Heart left ventricle (tissue), 16 donors: Measurements from ENCODE around the gene CD151. TPM values are rescaled to one million over a fixed set of nuclear protein-coding genes. Genes with fewer than 3 reads are reported as not detected.
A peak's percentile ranks its signal among the peaks of the same experiment; 100 is the strongest.

Experiments used
- ATAC-seq, 4 donors: fragments of 200-7000 bp; cut with Tn5 transposase; one replicate each; pipeline ENCODE4 v1.9.1; 2020 to 2022; ENCODE audit warnings: moderate library complexity in 4 of 4, mild to moderate bottlenecking in 3 of 4, moderate number of reproducible peaks in 1 of 4
- DNase-seq, 5 donors: peaks; one replicate each; pipeline ENCODE4 v3.0.0-alpha.2; 2020
- H3K27ac ChIP-seq, 12 donors: fragments of 200-600 bp; sonication (generic) in 4 of 12; one replicate each; pipeline versions ENCODE4 v1.5.0 to v1.8.0; 2016 to 2022; ENCODE audit warnings: mild to moderate bottlenecking in 2 of 12
- H3K27me3 ChIP-seq, 9 donors: fragments of 200-600 bp; sonication (generic) in 2 of 9; one replicate each; pipeline versions ENCODE4 v1.5.1 to v1.8.0; 2016 to 2022; ENCODE audit warnings: mild to moderate bottlenecking in 3 of 9
- H3K36me3 ChIP-seq, 9 donors: fragments of 200-600 bp; sonication (generic) in 2 of 9; one replicate each; pipeline versions ENCODE4 v1.5.0 to v1.8.0; 2018 to 2022; ENCODE audit warnings: mild to moderate bottlenecking in 2 of 9
- H3K4me1 ChIP-seq, 12 donors: fragments of 200-600 bp; sonication (generic) in 4 of 12; one replicate each; pipeline versions ENCODE4 v1.5.0 to v1.8.0; 2016 to 2022; ENCODE audit warnings: mild to moderate bottlenecking in 3 of 12
- H3K4me3 ChIP-seq, 12 donors: fragments of 200-600 bp; sonication (generic) in 4 of 12; one replicate each; pipeline versions ENCODE4 v1.5.0 to v1.8.0; 2017 to 2022; ENCODE audit warnings: mild to moderate bottlenecking in 9 of 12, moderate library complexity in 4 of 12
- H3K9me3 ChIP-seq, 12 donors: fragments of 200-600 bp; sonication (generic) in 4 of 12; one replicate each; pipeline versions ENCODE4 v1.5.0 to v1.8.0; 2016 to 2022; ENCODE audit warnings: mild to moderate bottlenecking in 1 of 12
- CTCF ChIP-seq, 12 donors: fragments of 200-600 bp; sonication (generic) in 4 of 12; IDR thresholded peaks; one replicate each; pipeline versions ENCODE4 v1.5.0 to v1.8.0; 2018 to 2022; ENCODE audit warnings: antibody characterized with exemption in 12 of 12, mild to moderate bottlenecking in 5 of 12
- POLR2A ChIP-seq, 2 donors: fragments of 450-650 bp; IDR thresholded peaks; one replicate each; pipeline ENCODE4 v1.6.1; 2017; ENCODE audit warnings: antibody characterized with exemption in 2 of 2, mild to moderate bottlenecking in 2 of 2, moderate library complexity in 2 of 2
- WGBS, 4 donors: extraction: QIAGEN DNeasy Blood & Tissue Kit in 2 of 4; methylation state at CpG; one replicate each; pipeline versions ENCODE4 v1.1.5 to v1.1.7; 2013 to 2018; 5-methylcytosine and 5-hydroxymethylcytosine counted together
- intact Hi-C, 10 donors: fragments of 100-400 bp; cut with DNase I; formaldehyde crosslinking; loops; one replicate each; pipeline versions ENCODE4 v1.11.1 to v1.14.2; 2022
- polyA plus RNA-seq, 2 donors: library from polyadenylated mRNA; stranded (reverse); fragments of 200-250 nt; gene quantifications; one replicate each; pipeline ENCODE4 v1.2.3, GENCODE V29; 2013
- total RNA-seq, 9 donors: library from RNA; depleted of rRNA in 2 of 9; stranded (reverse); fragments of >200 nt in 2 of 9; fragmentation: NEBNext Ultra II Directional in 3 of 9; extraction: Animal tissue kit (Norgen Biotek cat#: 25700) in 3 of 9; gene quantifications; one replicate each; pipeline versions ENCODE4 v1.1.0 to v1.2.4, GENCODE V29; 2016 to 2023
- donor health status: ischemic (EF 13 %, LVEDD 7.1; RV severe dilation, severe dysfunction).
- donor health status: healthy with polysubstance abuse.
- donor health status: DM: no; HTN: yes; CAD: no.
- donor health status: DM: no; HTN: no; CAD: no.
- donor health status: ischemic (EF 25% LVEDD 6.9; RV normal size, moderate dysfunction).
- donor health status: ischemic (EF 25% LVEDD 5.7; RV mildly dilated, moderate dysfunction).
- donor health status: healthy.
- donor health status: DM: yes; HTN: yes; CAD: no.
- donor health status: ischemic (EF 35%, LVEDD 5.7; RV mildly dilated, moderate dysfunction).
- donor health status: nonischemic (EF 11% LVEDD 7.7; RV severe dilation, severe dysfunction).
- donor health status: DM: yes; HTN: yes; CAD: no.
- donor health status: PGD.
- donor health status: ischemic (EF 29% LVEDD 5.4; RV normal size, mild dysfunction).
- donor health status: nonischemic (EF 23%, LVEDD 6.1; RV moderate dilation, normal function).

CD151 gene
- total and polyA plus RNA-seq, 11 donors = 323 to 817 (median 477) TPM

- H3K27ac ChIP-seq = peak overlapping the region; percentile 91 to 100 (median 96)
- ATAC-seq = peak; percentile 39 to 84 (median 82)
- intact Hi-C loops = loop anchor here in 1 of 10 donors (1.0 kb wide), 1 partner anchor 10 kb away; the partner anchor contains the start of gene RPLP2
Observed at GRCh38 chr11:819129-819931, 13.4 kb upstream of the CD151 start.

GRCh38 chr11:819943-820649 lies 12.7 kb upstream of the CD151 start:
- TF ChIP-seq CTCF (IDR thresholded peaks at IDR 0.05) = no peak
- TF ChIP-seq POLR2A (IDR thresholded peaks at IDR 0.05) = peak in 1 of 2 donors; percentile 64
- WGBS, 4 donors = 0 to 3% (median 2%) methylated on average over 16 to 47 of the region's 47 CpGs
- peaks cover 10 to 40% (median 27%) of the 10 kb centered on the region in 12 donors for H3K4me1 ChIP-seq

More at GRCh38 chr11:819129-819931, 13.4 kb upstream of the CD151 start:
- no peaks in the 10 kb centered on the region for H3K27me3 ChIP-seq
- H3K4me1 ChIP-seq = peaks cover 10 to 40% (median 27%) of the 10 kb centered on the region in 12 donors
- H3K36me3 ChIP-seq = peaks cover 0 to 34% (median 25%) of the 10 kb centered on the region in 9 donors
- DNase-seq = peak; percentile 94 to 97 (median 96)
- H3K4me3 ChIP-seq = peak overlapping the region; percentile 74 to 99 (median 88)
- H3K9me3 ChIP-seq = no peaks in the 10 kb centered on the region
- TF ChIP-seq CTCF (IDR thresholded peaks at IDR 0.05) (peak in 3 of 12 donors; percentile 7 to 23 (median 15)), POLR2A (IDR thresholded peaks at IDR 0.05) (peak; percentile 71 to 96)
- 0 to 1% (median 0%) methylated on average over 30 to 96 of the region's 96 CpGs for WGBS, 4 donors

GRCh38 chr11:820655-821511 lies 11.9 kb upstream of the CD151 start:
- Histone ChIP-seq H3K36me3 (peaks cover 0 to 43% (median 30%) of the 10 kb centered on the region in 9 donors), H3K4me1 (peaks cover 10 to 45% (median 28%) of the 10 kb centered on the region in 12 donors), H3K4me3 (peak overlapping the region; percentile 74 to 99 (median 88)), H3K27ac (peak overlapping the region; percentile 91 to 100 (median 96)), H3K27me3 (no peaks in the 10 kb centered on the region), H3K9me3 (no peaks in the 10 kb centered on the region)
- DNase-seq (peak; percentile 83 to 91 (median 87)), ATAC-seq (peak; percentile 62 to 81 (median 72))
- WGBS, 4 donors = 37 to 50% (median 45%) methylated on average over 5 to 11 of the region's 11 CpGs
- intact Hi-C loops = no loop called here
- TF ChIP-seq POLR2A (IDR thresholded peaks at IDR 0.05) (no peak), CTCF (IDR thresholded peaks at IDR 0.05) (no peak)

More at GRCh38 chr11:819943-820649, 12.7 kb upstream of the CD151 start:
- DNase-seq (peak; percentile 90 to 94 (median 93)), ATAC-seq (peak; percentile 48 to 69 (median 60))
- Histone ChIP-seq H3K27me3 (no peaks in the 10 kb centered on the region), H3K36me3 (peaks cover 0 to 36% (median 27%) of the 10 kb centered on the region in 9 donors), H3K9me3 (no peaks in the 10 kb centered on the region), H3K4me3 (peak overlapping the region; percentile 74 to 99 (median 88)), H3K27ac (peak overlapping the region; percentile 91 to 100 (median 96))
- intact Hi-C loops = loop anchor here in 1 of 10 donors (1.0 kb wide), 1 partner anchor 11 kb away; the partner anchor contains the start of gene RPLP2
